HG03558 (cell line): Measurements from ENCODE around the gene TMEM30A.

ENCODE experiments used
- ATAC-seq: cut with Tn5 transposase; IDR thresholded peaks from one replicate; pipeline ENCODE4 v1.9.1; 2021; ENCODE audit warnings: moderate number of reproducible peaks; ENCODE audit not compliant: unreplicated experiment; ENCODE audit errors: extremely low read depth

TMEM30A gene

GRCh38 chr6:75223428-75223827 is 61.2 kb downstream of the TMEM30A start:
- no peak for ATAC-seq

- no peak for ATAC-seq
Observed at GRCh38 chr6:75222261-75222660, 62.3 kb downstream of the TMEM30A start.

- no peak for ATAC-seq
Observed at GRCh38 chr6:75221116-75221515, 63.5 kb downstream of the TMEM30A start.

GRCh38 chr6:75220357-75220756 is 64.2 kb downstream of the TMEM30A start:
- no peak for ATAC-seq

DNA sequence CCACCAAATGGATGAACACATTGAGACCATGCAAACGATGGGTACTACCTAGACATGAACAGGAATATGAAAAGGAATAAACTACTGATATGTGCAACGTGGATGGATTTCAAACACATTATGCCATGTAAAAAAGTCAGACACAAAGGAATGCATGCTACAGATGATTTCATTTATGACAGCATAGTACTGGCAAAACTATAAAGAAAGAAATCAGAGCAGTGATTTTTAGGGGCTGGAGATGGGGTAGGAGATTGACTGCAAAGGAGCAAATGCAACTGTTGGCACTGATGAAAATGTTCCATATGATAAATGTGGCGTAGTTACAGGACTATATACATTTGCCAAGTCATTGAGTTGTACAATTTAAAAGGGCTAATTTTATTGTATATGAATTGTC is 65.3 kb downstream of the TMEM30A start:
- ATAC-seq = no peak

GRCh38 chr6:75217193-75217592 is 67.4 kb downstream of the TMEM30A start:
- ATAC-seq = no peak

GRCh38 chr6:75215291-75215690 is 69.3 kb downstream of the TMEM30A start:
- ATAC-seq = no peak

GRCh38 chr6:75213732-75214131 is 70.9 kb downstream of the TMEM30A start:
- ATAC-seq = no peak

DNA sequence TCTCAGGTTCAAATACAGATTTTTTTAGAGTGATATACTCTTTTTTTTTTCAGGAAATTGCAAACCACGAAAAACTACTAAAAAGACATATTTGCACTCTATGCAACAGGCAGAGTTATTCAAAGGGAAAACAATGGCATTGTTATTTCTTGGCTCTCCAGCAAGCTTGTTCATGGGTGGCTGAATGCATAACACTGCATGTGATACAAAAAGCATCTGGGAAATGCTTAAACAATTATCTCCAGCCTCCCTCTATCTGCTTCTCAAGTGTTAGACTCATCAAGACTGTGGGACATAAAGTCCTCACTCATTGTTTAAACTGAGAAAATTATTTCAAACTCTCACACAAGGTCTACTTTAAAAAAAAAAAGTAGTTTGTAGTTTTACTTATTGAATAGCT is 71.5 kb downstream of the TMEM30A start:
- no peak for ATAC-seq

- no peak for ATAC-seq
Observed at GRCh38 chr6:75211920-75212590, 72.5 kb downstream of the TMEM30A start.

GRCh38 chr6:75210885-75211739 is 73.5 kb downstream of the TMEM30A start:
- ATAC-seq = no peak

DNA sequence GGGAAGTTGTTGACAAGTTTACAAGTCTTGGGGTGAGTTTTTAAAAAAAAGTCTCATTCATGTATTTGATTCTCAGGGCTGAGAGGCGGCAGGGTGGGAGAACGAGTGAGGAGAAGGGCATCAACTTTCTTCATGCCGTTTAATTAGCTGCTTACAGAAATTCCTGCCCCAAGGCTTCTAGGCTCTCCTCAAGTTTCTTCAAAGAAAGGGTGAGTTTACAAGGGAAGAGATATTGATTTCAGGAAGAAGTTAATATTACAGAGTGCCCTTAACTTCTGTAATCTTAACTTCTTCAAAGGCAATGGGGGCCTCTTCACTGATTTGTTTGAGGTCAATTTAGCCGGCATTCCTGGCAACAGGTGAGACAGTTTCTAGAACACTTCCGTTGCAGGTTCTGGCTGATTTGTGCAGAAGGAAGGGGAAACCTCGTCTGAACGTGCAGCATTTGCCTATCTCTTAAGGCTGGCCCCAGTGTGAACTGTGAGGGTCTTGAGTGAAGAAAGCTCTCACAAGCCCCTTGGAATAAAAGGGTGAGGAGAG is 75.3 kb downstream of the TMEM30A start:
- ATAC-seq = no peak

GRCh38 chr6:75208298-75209183 is 76.1 kb downstream of the TMEM30A start:
- peak; percentile 42 for ATAC-seq

DNA sequence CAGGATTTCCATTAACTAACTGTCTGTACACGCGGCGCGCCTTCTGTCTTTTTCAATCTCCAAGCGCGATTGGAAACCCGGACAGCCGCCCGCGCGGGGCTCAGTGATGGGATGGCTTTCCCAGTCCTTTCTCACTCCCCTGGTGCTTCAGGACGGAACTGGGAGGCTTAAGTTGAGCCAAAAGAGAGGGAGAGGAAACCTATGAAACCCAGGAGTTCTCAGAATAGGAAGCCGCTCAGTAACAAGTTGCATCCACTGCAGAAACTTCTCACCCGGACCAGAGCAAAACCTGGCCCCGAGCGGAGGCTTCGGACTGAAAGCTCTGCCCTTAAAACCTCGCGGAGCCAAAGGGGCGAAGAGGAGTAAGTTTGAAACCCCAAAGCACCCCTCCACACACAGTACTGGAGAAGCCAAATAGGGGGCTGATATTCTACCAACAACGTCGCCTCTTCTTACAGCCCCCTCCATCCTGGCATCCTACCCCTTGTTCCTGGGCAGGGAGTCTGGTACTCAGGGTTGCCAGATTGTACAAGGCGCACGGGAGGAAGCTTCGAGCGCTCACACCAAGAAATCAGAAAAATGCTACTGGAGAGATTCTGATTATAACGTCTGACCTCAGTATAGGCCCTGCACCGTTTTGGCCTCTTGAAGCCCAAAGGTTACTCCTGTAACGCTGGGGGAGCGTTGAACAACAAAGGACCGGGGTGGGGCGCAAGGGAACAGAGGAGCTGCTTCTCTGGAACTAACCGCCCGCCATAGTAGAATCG is 77.8 kb downstream of the TMEM30A start:
- no peak for ATAC-seq

- no peak for ATAC-seq
Observed at GRCh38 chr6:75205776-75206575, 78.6 kb downstream of the TMEM30A start, which contains the start of gene COL12A1. Gene COL12A1, minus strand, starts transcription at chr6:75206053. Its CDS starts 3,261 bp downstream, at chr6:75202792.

GRCh38 chr6:75204959-75205775 is 79.4 kb downstream of the TMEM30A start:
- ATAC-seq = no peak

GRCh38 chr6:75204217-75204958 is 80.2 kb downstream of the TMEM30A start:
- no peak for ATAC-seq
